GM12878 (cell line): ENCODE data around the gene DCC. TPM values are rescaled to one million over a fixed set of nuclear protein-coding genes. Genes with fewer than 3 reads are reported as not detected.

Source experiments
- ATAC-seq: fragments of 200-7000 bp; cut with Tn5 transposase; 3 replicates; pipeline ENCODE4 v1.9.1; 2020; ENCODE audit warnings: mild to moderate bottlenecking, moderate library complexity
- BruUV-seq: library from RNA; stranded (reverse); fragments of 400-500 nt; replicated peaks from 2 replicates; lab custom pipeline; 2021; lab: Mats Ljungman, UMichigan
- CTCF ChIA-PET: fragments of 300-600 bp; sonication (Branson Sonifier 250); formaldehyde crosslinking; extraction: SDS; loops from one replicate; lab custom pipeline; 2021; ENCODE audit warnings: inconsistent platforms; lab: Yijun Ruan, JAX
- POLR2A ChIA-PET: fragments of 350-600 bp; formaldehyde crosslinking; extraction: SDS; loops from one replicate; lab custom pipeline; 2021; ENCODE audit warnings: inconsistent platforms; lab: Charles Lee
- RAD21 ChIA-PET: fragments of 300-600 bp; sonication (Branson Sonifier 250); formaldehyde crosslinking; loops from one replicate; lab custom pipeline; 2023; ENCODE audit warnings: antibody characterized with exemption; ENCODE audit not compliant: unreplicated experiment; lab: Charles Lee
- SMC1A ChIA-PET: fragments of 300-600 bp; sonication (Branson Sonifier 250); formaldehyde crosslinking; loops from one replicate; lab custom pipeline; 2023; ENCODE audit not compliant: unreplicated experiment, uncharacterized antibody; lab: Charles Lee
- DNase-seq: peaks from one replicate; pipeline ENCODE4 v3.0.0-alpha.2; 2011; ENCODE audit warnings: low read depth, low spot score
- FAIRE-seq: peaks from 3 replicates; lab custom pipeline; 2011; peaks lifted over from hg19 to GRCh38; lab: Jason Lieb, UNC
- H2AFZ ChIP-seq: 2 replicates; pipeline ENCODE4 v1.6.0; 2011; ENCODE audit warnings: low read depth, low read length, control low read depth; ENCODE audit not compliant: control insufficient read depth
- H3K27ac ChIP-seq: 2 replicates; pipeline ENCODE4 v1.5.1; 2011; ENCODE audit warnings: control low read depth; ENCODE audit not compliant: control insufficient read depth, insufficient read depth
- H3K27me3 ChIP-seq, 2 experiments: replicated peaks in 1 of 2; 2 replicates each; pipeline versions ENCODE4 v1.6.0 to v1.6.1; 2011; ENCODE audit warnings: low read length in 1 of 2; ENCODE audit not compliant: control insufficient read depth in 2 of 2, insufficient read depth in 2 of 2
- H3K36me3 ChIP-seq, 2 experiments: 2 replicates each; pipeline ENCODE4 v1.5.1; 2011; ENCODE audit warnings: low read length in 1 of 2; ENCODE audit not compliant: control insufficient read depth in 2 of 2, insufficient read depth in 2 of 2
- H3K4me1 ChIP-seq: 2 replicates; pipeline ENCODE4 v1.6.1; 2011; ENCODE audit warnings: mild to moderate bottlenecking, low read length, moderate library complexity, mixed read lengths; ENCODE audit not compliant: control insufficient read depth, insufficient read depth
- H3K4me2 ChIP-seq: 2 replicates; pipeline ENCODE4 v1.6.0; 2011; ENCODE audit warnings: control low read depth; ENCODE audit not compliant: control insufficient read depth, insufficient read depth
- H3K4me3 ChIP-seq: fragments of 200-600 bp; sonication (generic); 2 replicates; pipeline ENCODE4 v1.5.1; 2016
- H3K79me2 ChIP-seq: 2 replicates; pipeline ENCODE4 v1.6.0; 2011; ENCODE audit warnings: low read length; ENCODE audit not compliant: control insufficient read depth, insufficient read depth
- H3K9ac ChIP-seq: 2 replicates; pipeline ENCODE4 v1.8.0; 2011; ENCODE audit warnings: low read length, control low read depth, mixed read lengths; ENCODE audit not compliant: control insufficient read depth, insufficient read depth
- H3K9me3 ChIP-seq: replicated peaks from 3 replicates; pipeline ENCODE4 v1.5.1; 2011; ENCODE audit warnings: mild to moderate bottlenecking, low read length; ENCODE audit not compliant: control insufficient read depth, insufficient read depth
- H4K20me1 ChIP-seq: 2 replicates; pipeline ENCODE4 v1.6.0; 2011; ENCODE audit not compliant: control insufficient read depth, insufficient read depth
- ASH2L ChIP-seq: fragments of 300-600, 200-600 bp; sonication (generic); IDR thresholded peaks from 2 replicates; pipeline ENCODE4 v1.6.1; 2017; ENCODE audit warnings: low read depth, mild to moderate bottlenecking, borderline replicate concordance
- BRCA1 ChIP-seq: IDR thresholded peaks from 2 replicates; pipeline ENCODE4 v1.6.1; 2011; ENCODE audit warnings: low read depth, low read length, improper control_type of control experiment
- EGR1 ChIP-seq, 2 experiments: IDR thresholded peaks; 1 replicate in 1 of 2; 2 replicates in 1 of 2; pipeline ENCODE4 v1.6.1; 2011 to 2012; ENCODE audit warnings: low read depth in 2 of 2, low read length in 2 of 2, borderline replicate concordance in 1 of 2, mild to moderate bottlenecking in 1 of 2, moderate library complexity in 1 of 2
- MTA2 ChIP-seq: fragments of 450-650 bp; IDR thresholded peaks from 2 replicates; pipeline ENCODE4 v1.6.1; 2016; ENCODE audit warnings: low read depth, mild to moderate bottlenecking, moderate library complexity
- PAX8 ChIP-seq: fragments of 450-650 bp; IDR thresholded peaks from 2 replicates; pipeline ENCODE4 v1.6.1; 2017; ENCODE audit warnings: mild to moderate bottlenecking, moderate library complexity
- POU2F2 ChIP-seq: IDR thresholded peaks from 3 replicates; pipeline ENCODE4 v1.6.1; 2011; ENCODE audit warnings: low read depth, mild to moderate bottlenecking, low read length, borderline replicate concordance
- SREBF1 ChIP-seq: IDR thresholded peaks from 2 replicates; pipeline ENCODE4 v1.6.1; 2012; ENCODE audit warnings: mild to moderate bottlenecking, low read length
- SUZ12 ChIP-seq: fragments of 200-600 bp; sonication (generic); IDR thresholded peaks from one replicate; pipeline ENCODE4 v1.6.1; 2018; ENCODE audit warnings: antibody characterized with exemption, mild to moderate bottlenecking; ENCODE audit not compliant: unreplicated experiment
- TAF1 ChIP-seq: IDR thresholded peaks from 2 replicates; pipeline ENCODE4 v1.6.1; 2011; ENCODE audit warnings: mild to moderate bottlenecking, low read depth, low read length, borderline replicate concordance
- TBL1XR1 ChIP-seq: IDR thresholded peaks from 2 replicates; pipeline ENCODE4 v1.6.1; 2012; ENCODE audit warnings: low read depth, low read length, improper control_type of control experiment
- TCF12 ChIP-seq: IDR thresholded peaks from 2 replicates; pipeline ENCODE4 v1.6.1; 2011; ENCODE audit warnings: low read depth, mild to moderate bottlenecking, low read length
- WGBS: methylation state at CpG from one replicate; pipeline ENCODE4 v1.1.6; 2016; ENCODE audit warnings: low lambda C conversion rate; ENCODE audit not compliant: insufficient replicate concordance, insufficient coverage; ENCODE audit errors: missing lambda C conversion rate; 5-methylcytosine and 5-hydroxymethylcytosine counted together
- in situ Hi-C: fragments of 300-500 bp; cut with MboI; formaldehyde crosslinking; loops from 9 replicates; pipeline ENCODE4 v1.14.3; 2018; ENCODE audit warnings: mixed read lengths
- intact Hi-C: fragments of 100-400 bp; cut with micrococcal nuclease; formaldehyde crosslinking; loops from one replicate; pipeline ENCODE4 v1.14.2; 2022; ENCODE audit not compliant: unreplicated experiment
- polyA plus RNA-seq, 11 experiments: library from polyadenylated mRNA; depleted of rRNA in 4 of 11; unstranded in 6 of 11; stranded (reverse) in 5 of 11; fragments of >200 nt; fragmentation: Nextera tagmentation in 4 of 11; fragmentation: Illumina TruSeq in 1 of 11; extraction: Ambion mirVana in 4 of 11; extraction: Trizol in 1 of 11; gene quantifications; 1 replicate in 1 of 11; 2 replicates in 10 of 11; pipeline versions ENCODE4 v1.2.1 to v1.2.3, GENCODE V29; 2011 to 2016; ENCODE audit warnings: inconsistent platforms in 2 of 11, missing spikeins in 2 of 11, low read depth in 1 of 11
- total RNA-seq, 4 experiments: library from RNA; depleted of rRNA in 3 of 4; stranded (reverse); fragments of >200 nt in 3 of 4; fragmentation: Illumina TruSeq in 1 of 4; extraction: Trizol in 1 of 4; gene quantifications; 2 replicates each; pipeline versions ENCODE4 v1.2.1 to v1.2.3, GENCODE V29; 2013 to 2021
- TF ChIP-seq, protein P1 (sequence below): IDR thresholded peaks from 2 replicates; pipeline ENCODE4 v1.6.1; 2011; ENCODE audit warnings: low read depth, mild to moderate bottlenecking, low read length, moderate library complexity, borderline replicate concordance; ENCODE audit errors: extremely low read depth
- TF ChIP-seq, protein P2 (sequence below): IDR thresholded peaks from 2 replicates; pipeline ENCODE4 v1.6.1; 2012; ENCODE audit warnings: improper control_type of control experiment, low read depth, low read length; ENCODE audit not compliant: insufficient replicate concordance

The DCC gene
- total and polyA plus RNA-seq, 10 of the 15 experiments (the other 5 are each of a cell fraction or from before 2014, with no cell fraction given), result 0.01 TPM; not detected in 9

DNA sequence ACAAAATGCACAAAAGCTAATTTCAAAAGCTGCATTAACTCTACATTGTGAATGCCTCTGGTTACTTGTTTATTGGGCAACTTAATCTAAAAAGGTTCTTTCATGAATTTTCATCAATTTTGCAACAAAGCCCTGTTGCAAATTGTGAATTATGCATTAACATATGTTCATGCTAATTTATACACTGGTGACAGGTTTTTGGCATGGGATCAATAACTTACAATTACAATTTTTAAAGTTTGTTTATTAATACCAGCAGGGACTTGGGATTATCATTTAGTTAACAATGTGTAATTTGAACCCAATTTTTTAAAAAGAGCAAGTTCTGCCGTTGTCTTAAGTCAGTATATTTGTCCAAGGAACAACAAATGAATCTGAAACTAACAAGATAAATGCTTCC, 183.6 kb downstream of the DCC start:
- SMC1A ChIA-PET, result no interaction called here
- no peak for ATAC-seq
- H3K4me2 ChIP-seq, result no peak overlapping the region
- no peak overlapping the region for H3K27ac ChIP-seq
- H2AFZ ChIP-seq, result no peak overlapping the region
- no peaks in the 10 kb centered on the region for H3K79me2 ChIP-seq
- 0% methylated on average over 1 of the region's 1 CpG for WGBS
- DNase-seq, result no peak
- no peaks in the 10 kb centered on the region for H3K9me3 ChIP-seq
- TF ChIP-seq, protein P1, sequence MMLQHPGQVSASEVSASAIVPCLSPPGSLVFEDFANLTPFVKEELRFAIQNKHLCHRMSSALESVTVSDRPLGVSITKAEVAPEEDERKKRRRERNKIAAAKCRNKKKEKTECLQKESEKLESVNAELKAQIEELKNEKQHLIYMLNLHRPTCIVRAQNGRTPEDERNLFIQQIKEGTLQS, result no peak
- TF ChIP-seq EGR1 (IDR thresholded peaks at IDR 0.05; ENCODE audit: borderline replicate concordance in 1 of 2, low read depth in 2 of 2, low read length in 2 of 2) (no peak), POU2F2 (no peak), SREBF1 (no peak), ASH2L (no peak), TCF12 (no peak), PAX8 (no peak), TBL1XR1 (no peak), TAF1 (no peak), SUZ12 (no peak), MTA2 (no peak), BRCA1 (no peak)
- TF ChIP-seq, protein P2, sequence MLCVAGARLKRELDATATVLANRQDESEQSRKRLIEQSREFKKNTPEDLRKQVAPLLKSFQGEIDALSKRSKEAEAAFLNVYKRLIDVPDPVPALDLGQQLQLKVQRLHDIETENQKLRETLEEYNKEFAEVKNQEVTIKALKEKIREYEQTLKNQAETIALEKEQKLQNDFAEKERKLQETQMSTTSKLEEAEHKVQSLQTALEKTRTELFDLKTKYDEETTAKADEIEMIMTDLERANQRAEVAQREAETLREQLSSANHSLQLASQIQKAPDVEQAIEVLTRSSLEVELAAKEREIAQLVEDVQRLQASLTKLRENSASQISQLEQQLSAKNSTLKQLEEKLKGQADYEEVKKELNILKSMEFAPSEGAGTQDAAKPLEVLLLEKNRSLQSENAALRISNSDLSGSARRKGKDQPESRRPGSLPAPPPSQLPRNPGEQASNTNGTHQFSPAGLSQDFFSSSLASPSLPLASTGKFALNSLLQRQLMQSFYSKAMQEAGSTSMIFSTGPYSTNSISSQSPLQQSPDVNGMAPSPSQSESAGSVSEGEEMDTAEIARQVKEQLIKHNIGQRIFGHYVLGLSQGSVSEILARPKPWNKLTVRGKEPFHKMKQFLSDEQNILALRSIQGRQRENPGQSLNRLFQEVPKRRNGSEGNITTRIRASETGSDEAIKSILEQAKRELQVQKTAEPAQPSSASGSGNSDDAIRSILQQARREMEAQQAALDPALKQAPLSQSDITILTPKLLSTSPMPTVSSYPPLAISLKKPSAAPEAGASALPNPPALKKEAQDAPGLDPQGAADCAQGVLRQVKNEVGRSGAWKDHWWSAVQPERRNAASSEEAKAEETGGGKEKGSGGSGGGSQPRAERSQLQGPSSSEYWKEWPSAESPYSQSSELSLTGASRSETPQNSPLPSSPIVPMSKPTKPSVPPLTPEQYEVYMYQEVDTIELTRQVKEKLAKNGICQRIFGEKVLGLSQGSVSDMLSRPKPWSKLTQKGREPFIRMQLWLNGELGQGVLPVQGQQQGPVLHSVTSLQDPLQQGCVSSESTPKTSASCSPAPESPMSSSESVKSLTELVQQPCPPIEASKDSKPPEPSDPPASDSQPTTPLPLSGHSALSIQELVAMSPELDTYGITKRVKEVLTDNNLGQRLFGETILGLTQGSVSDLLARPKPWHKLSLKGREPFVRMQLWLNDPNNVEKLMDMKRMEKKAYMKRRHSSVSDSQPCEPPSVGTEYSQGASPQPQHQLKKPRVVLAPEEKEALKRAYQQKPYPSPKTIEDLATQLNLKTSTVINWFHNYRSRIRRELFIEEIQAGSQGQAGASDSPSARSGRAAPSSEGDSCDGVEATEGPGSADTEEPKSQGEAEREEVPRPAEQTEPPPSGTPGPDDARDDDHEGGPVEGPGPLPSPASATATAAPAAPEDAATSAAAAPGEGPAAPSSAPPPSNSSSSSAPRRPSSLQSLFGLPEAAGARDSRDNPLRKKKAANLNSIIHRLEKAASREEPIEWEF, result no peak
- TF ChIP-seq, all 136 proteins: peak for 0
- ChIA-PET POLR2A (no interaction called here), RAD21 (no interaction called here), CTCF (no interaction called here)
- FAIRE-seq, result no peak
- intact Hi-C loops, result no loop called here
- H3K36me3 ChIP-seq, result no peaks in the 10 kb centered on the region
- no peaks in the 10 kb centered on the region for H4K20me1 ChIP-seq
- no peak overlapping the region for H3K4me3 ChIP-seq
- no peaks in the 10 kb centered on the region for H3K27me3 ChIP-seq
- no TSS peak for BruUV-seq
- no peaks in the 10 kb centered on the region for H3K4me1 ChIP-seq
- H3K9ac ChIP-seq, result no peak overlapping the region
- in situ Hi-C loops, result no loop called here
